ENCODE data around the gene MRTFB.

DNA sequence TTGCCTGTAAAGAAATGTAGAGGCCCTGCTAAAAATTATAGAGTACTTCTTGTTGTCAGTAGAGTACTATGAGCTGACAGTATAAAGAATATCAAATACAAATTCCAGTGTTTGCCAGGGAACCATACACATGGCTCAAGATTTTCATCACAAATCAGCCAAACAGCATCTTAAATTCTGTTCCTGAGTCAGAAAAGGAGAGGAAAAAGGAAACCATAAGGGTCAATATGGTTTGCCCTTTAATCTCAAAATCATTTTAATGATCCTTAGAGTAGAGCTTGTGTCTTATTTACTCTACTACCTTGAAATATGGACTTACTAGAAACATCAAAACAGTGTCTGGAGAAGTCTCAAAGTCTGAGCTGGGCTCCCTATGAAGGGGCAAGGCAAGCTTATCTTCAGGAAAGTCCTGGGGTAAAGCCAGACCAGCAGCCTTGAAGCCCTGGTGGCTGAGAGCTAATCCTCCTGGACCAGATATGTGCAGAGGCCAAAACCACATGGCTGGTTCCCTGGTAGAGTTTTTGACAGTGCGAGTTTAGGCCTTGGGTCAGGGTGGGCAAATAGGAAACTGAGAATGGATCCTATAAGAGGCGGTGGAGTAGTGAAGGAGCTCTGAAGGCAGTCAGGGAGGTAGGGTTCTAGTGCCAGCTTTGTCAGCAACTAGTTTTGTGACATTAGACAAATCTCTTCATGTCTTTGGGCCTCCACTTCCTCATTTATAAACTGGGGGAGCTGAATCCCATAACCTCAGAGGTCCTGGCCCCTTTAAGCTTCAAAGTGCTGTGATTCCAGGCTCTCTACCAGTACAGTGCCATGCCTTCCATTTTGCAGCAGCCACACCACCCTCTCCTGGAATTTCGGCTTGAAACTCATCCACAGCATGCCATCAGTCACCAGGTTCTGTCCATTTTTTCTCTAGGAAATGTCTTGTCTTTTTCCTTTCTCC is 38.9 kb downstream of the MRTFB start:
- TF ChIP-seq, protein P1, sequence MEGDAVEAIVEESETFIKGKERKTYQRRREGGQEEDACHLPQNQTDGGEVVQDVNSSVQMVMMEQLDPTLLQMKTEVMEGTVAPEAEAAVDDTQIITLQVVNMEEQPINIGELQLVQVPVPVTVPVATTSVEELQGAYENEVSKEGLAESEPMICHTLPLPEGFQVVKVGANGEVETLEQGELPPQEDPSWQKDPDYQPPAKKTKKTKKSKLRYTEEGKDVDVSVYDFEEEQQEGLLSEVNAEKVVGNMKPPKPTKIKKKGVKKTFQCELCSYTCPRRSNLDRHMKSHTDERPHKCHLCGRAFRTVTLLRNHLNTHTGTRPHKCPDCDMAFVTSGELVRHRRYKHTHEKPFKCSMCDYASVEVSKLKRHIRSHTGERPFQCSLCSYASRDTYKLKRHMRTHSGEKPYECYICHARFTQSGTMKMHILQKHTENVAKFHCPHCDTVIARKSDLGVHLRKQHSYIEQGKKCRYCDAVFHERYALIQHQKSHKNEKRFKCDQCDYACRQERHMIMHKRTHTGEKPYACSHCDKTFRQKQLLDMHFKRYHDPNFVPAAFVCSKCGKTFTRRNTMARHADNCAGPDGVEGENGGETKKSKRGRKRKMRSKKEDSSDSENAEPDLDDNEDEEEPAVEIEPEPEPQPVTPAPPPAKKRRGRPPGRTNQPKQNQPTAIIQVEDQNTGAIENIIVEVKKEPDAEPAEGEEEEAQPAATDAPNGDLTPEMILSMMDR (IDR thresholded peaks at IDR 0.05; ENCODE audit: low read depth, low read length) = no peak
- TF ChIP-seq EZH2phosphoT487 (IDR thresholded peaks at IDR 0.05; ENCODE audit: low read depth) = no peak
